ENCODE data around the gene DIPK1A. TPM values are rescaled to one million over a fixed set of nuclear protein-coding genes. Genes with fewer than 3 reads are reported as not detected.

DIPK1A gene
- total and polyA plus RNA-seq, 2 donors (not counting 1 experiment from before 2014, with no cell fraction given): 19.7 to 85.7 TPM

- no peak overlapping the region for H3K27ac ChIP-seq (ENCODE audit: insufficient read depth, low read length)
- H3K27me3 ChIP-seq (ENCODE audit: control insufficient read depth, insufficient read depth, low read length): no peaks in the 10 kb centered on the region
Observed at GRCh38 chr1:92934395-92935378, 26.6 kb downstream of the DIPK1A start.

GRCh38 chr1:92933459-92933858, 27.8 kb downstream of the DIPK1A start:
- H3K36me3 ChIP-seq (ENCODE audit: control insufficient read depth, insufficient read depth, low read length): no peaks in the 10 kb centered on the region
- peaks cover 15% of the 10 kb centered on the region for H3K4me1 ChIP-seq (ENCODE audit: control insufficient read depth, extremely low read depth, insufficient read depth, low read length)
- H3K27me3 ChIP-seq (ENCODE audit: control insufficient read depth, insufficient read depth, low read length): no peaks in the 10 kb centered on the region
- H2AFZ ChIP-seq (ENCODE audit: low read length): no peak overlapping the region
- no peak overlapping the region for H3K9ac ChIP-seq (ENCODE audit: insufficient read depth, low read length)
- H3K4me3 ChIP-seq (replicated peaks in 1 of 4; ENCODE audit: control extremely low read depth in 1 of 4, insufficient read depth in 1 of 4, low read depth in 3 of 4, low read length in 4 of 4): no peak overlapping the region
- H3K9me3 ChIP-seq (ENCODE audit: control insufficient read depth, insufficient read depth, low read depth, low read length): no peaks in the 10 kb centered on the region
- H3K79me2 ChIP-seq (ENCODE audit: control insufficient read depth, insufficient read depth, low read length): no peaks in the 10 kb centered on the region
- H3K27ac ChIP-seq (ENCODE audit: insufficient read depth, low read length): no peak overlapping the region
- DNase-seq (ENCODE audit: low read depth in 2 of 2): peak in 1 of 2 donors; percentile 64
- H4K20me1 ChIP-seq (ENCODE audit: control insufficient read depth, extremely low read depth, insufficient read depth, low read length): no peaks in the 10 kb centered on the region
- peak overlapping the region; percentile 30 for H3K4me2 ChIP-seq (ENCODE audit: extremely low read depth, insufficient read depth, low read length)
- TF ChIP-seq, protein P1, sequence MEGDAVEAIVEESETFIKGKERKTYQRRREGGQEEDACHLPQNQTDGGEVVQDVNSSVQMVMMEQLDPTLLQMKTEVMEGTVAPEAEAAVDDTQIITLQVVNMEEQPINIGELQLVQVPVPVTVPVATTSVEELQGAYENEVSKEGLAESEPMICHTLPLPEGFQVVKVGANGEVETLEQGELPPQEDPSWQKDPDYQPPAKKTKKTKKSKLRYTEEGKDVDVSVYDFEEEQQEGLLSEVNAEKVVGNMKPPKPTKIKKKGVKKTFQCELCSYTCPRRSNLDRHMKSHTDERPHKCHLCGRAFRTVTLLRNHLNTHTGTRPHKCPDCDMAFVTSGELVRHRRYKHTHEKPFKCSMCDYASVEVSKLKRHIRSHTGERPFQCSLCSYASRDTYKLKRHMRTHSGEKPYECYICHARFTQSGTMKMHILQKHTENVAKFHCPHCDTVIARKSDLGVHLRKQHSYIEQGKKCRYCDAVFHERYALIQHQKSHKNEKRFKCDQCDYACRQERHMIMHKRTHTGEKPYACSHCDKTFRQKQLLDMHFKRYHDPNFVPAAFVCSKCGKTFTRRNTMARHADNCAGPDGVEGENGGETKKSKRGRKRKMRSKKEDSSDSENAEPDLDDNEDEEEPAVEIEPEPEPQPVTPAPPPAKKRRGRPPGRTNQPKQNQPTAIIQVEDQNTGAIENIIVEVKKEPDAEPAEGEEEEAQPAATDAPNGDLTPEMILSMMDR (conservative IDR thresholded peaks at IDR 0.05 in 1 of 2, IDR thresholded peaks at IDR 0.05 in 1 of 2; ENCODE audit: low read depth in 1 of 2, low read length in 2 of 2): no peak
- no peak for TF ChIP-seq EZH2 (IDR thresholded peaks at IDR 0.05; ENCODE audit: low read length, missing control alignments)

More at GRCh38 chr1:92934395-92935378, 26.6 kb downstream of the DIPK1A start:
- Histone ChIP-seq H3K9ac (ENCODE audit: insufficient read depth, low read length) (no peak overlapping the region), H3K4me3 (replicated peaks in 1 of 4; ENCODE audit: control extremely low read depth in 1 of 4, insufficient read depth in 1 of 4, low read depth in 3 of 4, low read length in 4 of 4) (no peak overlapping the region), H4K20me1 (ENCODE audit: control insufficient read depth, extremely low read depth, insufficient read depth, low read length) (no peaks in the 10 kb centered on the region), H3K4me1 (ENCODE audit: control insufficient read depth, extremely low read depth, insufficient read depth, low read length) (peaks cover 15% of the 10 kb centered on the region), H3K79me2 (ENCODE audit: control insufficient read depth, insufficient read depth, low read length) (no peaks in the 10 kb centered on the region), H3K36me3 (ENCODE audit: control insufficient read depth, insufficient read depth, low read length) (no peaks in the 10 kb centered on the region), H3K4me2 (ENCODE audit: extremely low read depth, insufficient read depth, low read length) (peak overlapping the region; percentile 46), H2AFZ (ENCODE audit: low read length) (no peak overlapping the region), H3K9me3 (ENCODE audit: control insufficient read depth, insufficient read depth, low read depth, low read length) (no peaks in the 10 kb centered on the region)
- DNase-seq (ENCODE audit: low read depth in 2 of 2): peak; percentile 94 to 98
- TF ChIP-seq, protein P1 (conservative IDR thresholded peaks at IDR 0.05 in 1 of 2, IDR thresholded peaks at IDR 0.05 in 1 of 2; ENCODE audit: low read depth in 1 of 2, low read length in 2 of 2): no peak
- TF ChIP-seq EZH2 (IDR thresholded peaks at IDR 0.05; ENCODE audit: low read length, missing control alignments): no peak

GRCh38 chr1:92931691-92932090, 29.6 kb downstream of the DIPK1A start:
- Histone ChIP-seq H3K4me1 (ENCODE audit: control insufficient read depth, extremely low read depth, insufficient read depth, low read length) (peaks cover 15% of the 10 kb centered on the region), H3K27me3 (ENCODE audit: control insufficient read depth, insufficient read depth, low read length) (no peaks in the 10 kb centered on the region)

More at GRCh38 chr1:92931691-92932090, 29.6 kb downstream of the DIPK1A start:
- Histone ChIP-seq H2AFZ (ENCODE audit: low read length) (no peak overlapping the region), H3K4me3 (replicated peaks in 1 of 4; ENCODE audit: control extremely low read depth in 1 of 4, insufficient read depth in 1 of 4, low read depth in 3 of 4, low read length in 4 of 4) (no peak overlapping the region), H4K20me1 (ENCODE audit: control insufficient read depth, extremely low read depth, insufficient read depth, low read length) (no peaks in the 10 kb centered on the region), H3K4me2 (ENCODE audit: extremely low read depth, insufficient read depth, low read length) (no peak overlapping the region), H3K9ac (ENCODE audit: insufficient read depth, low read length) (no peak overlapping the region), H3K79me2 (ENCODE audit: control insufficient read depth, insufficient read depth, low read length) (no peaks in the 10 kb centered on the region), H3K27ac (ENCODE audit: insufficient read depth, low read length) (no peak overlapping the region), H3K36me3 (ENCODE audit: control insufficient read depth, insufficient read depth, low read length) (no peaks in the 10 kb centered on the region), H3K9me3 (ENCODE audit: control insufficient read depth, insufficient read depth, low read depth, low read length) (no peaks in the 10 kb centered on the region)
- TF ChIP-seq, protein P1 (conservative IDR thresholded peaks at IDR 0.05 in 1 of 2, IDR thresholded peaks at IDR 0.05 in 1 of 2; ENCODE audit: low read depth in 1 of 2, low read length in 2 of 2): no peak
- no peak for TF ChIP-seq EZH2 (IDR thresholded peaks at IDR 0.05; ENCODE audit: low read length, missing control alignments)
- no peak for DNase-seq (ENCODE audit: low read depth in 2 of 2)

All from fibroblast of lung (primary cell).